GM23248 (cell line): ENCODE data around the gene ALG9. TPM values are rescaled to one million over a fixed set of nuclear protein-coding genes. Genes with fewer than 3 reads are reported as not detected.

Experiments
- DNase-seq: peaks from one replicate; pipeline ENCODE4 v3.0.0-alpha.2; 2015
- H2AFZ ChIP-seq: fragments of 200-600 bp; sonication (generic); 2 replicates; pipeline ENCODE4 v1.6.1; 2016; ENCODE audit warnings: antibody characterized with exemption
- H3F3A ChIP-seq: fragments of 200-600 bp; sonication (generic); 2 replicates; pipeline ENCODE4 v1.6.1; 2016; ENCODE audit warnings: mild to moderate bottlenecking, antibody characterized with exemption, mixed run types; ENCODE audit not compliant: insufficient read depth
- H3K27ac ChIP-seq: fragments of 200-600 bp; sonication (generic); 2 replicates; pipeline ENCODE4 v1.5.1; 2016; ENCODE audit warnings: mild to moderate bottlenecking
- H3K27me3 ChIP-seq: fragments of 200-600 bp; sonication (generic); replicated peaks from 2 replicates; pipeline ENCODE4 v1.6.1; 2016; ENCODE audit warnings: mild to moderate bottlenecking; ENCODE audit not compliant: insufficient read depth
- H3K36me3 ChIP-seq: fragments of 200-600 bp; sonication (generic); 2 replicates; pipeline ENCODE4 v1.6.1; 2016; ENCODE audit warnings: low read depth, mild to moderate bottlenecking
- H3K4me1 ChIP-seq: fragments of 200-600 bp; sonication (generic); 2 replicates; pipeline ENCODE4 v1.6.1; 2016; ENCODE audit warnings: mild to moderate bottlenecking; ENCODE audit not compliant: insufficient read depth
- H3K4me2 ChIP-seq: fragments of 200-600 bp; sonication (generic); one replicate; pipeline ENCODE4 v1.6.1; 2016; ENCODE audit warnings: mild to moderate bottlenecking; ENCODE audit not compliant: unreplicated experiment
- H3K4me3 ChIP-seq: fragments of 200-600 bp; sonication (generic); 2 replicates; pipeline ENCODE4 v1.5.1; 2016; ENCODE audit warnings: mild to moderate bottlenecking
- H3K79me2 ChIP-seq: fragments of 200-600 bp; sonication (generic); 2 replicates; pipeline ENCODE4 v1.6.1; 2016; ENCODE audit warnings: mild to moderate bottlenecking; ENCODE audit not compliant: insufficient read depth
- H3K9ac ChIP-seq: fragments of 200-600 bp; sonication (generic); 2 replicates; pipeline ENCODE4 v1.6.1; 2016; ENCODE audit warnings: mild to moderate bottlenecking
- H3K9me2 ChIP-seq: fragments of 200-600 bp; sonication (generic); 2 replicates; pipeline ENCODE4 v1.6.1; 2016; ENCODE audit warnings: mixed run types, mild to moderate bottlenecking, moderate library complexity; ENCODE audit not compliant: insufficient read depth
- H3K9me3 ChIP-seq: fragments of 200-600 bp; sonication (generic); one replicate; pipeline ENCODE4 v1.6.1; 2017; ENCODE audit warnings: low read depth
- H4K20me1 ChIP-seq: fragments of 200-600 bp; sonication (generic); 2 replicates; pipeline ENCODE4 v1.6.0; 2016; ENCODE audit not compliant: insufficient read depth
- EZH2 ChIP-seq: fragments of 200-600 bp; sonication (generic); IDR thresholded peaks from 2 replicates; pipeline ENCODE4 v1.6.1; 2018; ENCODE audit warnings: antibody characterized with exemption, mild to moderate bottlenecking; ENCODE audit not compliant: insufficient read depth, poor library complexity, severe bottlenecking
- EZH2phosphoT487 ChIP-seq: fragments of 200-600 bp; sonication (generic); IDR thresholded peaks from 2 replicates; pipeline ENCODE4 v1.6.1; 2018; ENCODE audit warnings: antibody characterized with exemption, moderate library complexity, mild to moderate bottlenecking, low read depth; ENCODE audit not compliant: insufficient read depth
- WGBS, 2 experiments: methylation state at CpG; one replicate each; pipeline ENCODE4 v1.1.6; 2015 to 2017; ENCODE audit warnings: low lambda C conversion rate in 2 of 2, low coverage in 1 of 2; ENCODE audit errors: missing lambda C conversion rate in 2 of 2; 5-methylcytosine and 5-hydroxymethylcytosine counted together
- in situ Hi-C: fragments of 300-500 bp; cut with MboI; formaldehyde crosslinking; loops from 2 replicates; pipeline ENCODE4 v1.15.0; 2020
- polyA plus RNA-seq: library from polyadenylated mRNA; unstranded; fragments of >200 nt; fragmentation: Nextera tagmentation; extraction: Ambion mirVana; gene quantifications from 2 replicates; pipeline ENCODE4 v1.2.1, GENCODE V29; 2016
- total RNA-seq: library from RNA; depleted of rRNA; stranded (reverse); fragments of >200 nt; shearing (Covaris generic); gene quantifications from 2 replicates; pipeline ENCODE4 v1.2.3, GENCODE V29; 2014

ALG9 gene
- total and polyA plus RNA-seq, 2 experiments from 2014 or later = 24.5 to 36.3 TPM

- H2AFZ ChIP-seq = no peak overlapping the region
- H3K4me2 ChIP-seq = peak overlapping the region; percentile 22
- no peak overlapping the region for H3K4me3 ChIP-seq
- H4K20me1 ChIP-seq = no peaks in the 10 kb centered on the region
- no peaks in the 10 kb centered on the region for H3K27me3 ChIP-seq
- peaks cover 66% of the 10 kb centered on the region for H3F3A ChIP-seq
- H3K79me2 ChIP-seq = no peaks in the 10 kb centered on the region
- peaks cover 58% of the 10 kb centered on the region for H3K4me1 ChIP-seq
- no peak for TF ChIP-seq EZH2phosphoT487
- no peak for TF ChIP-seq EZH2
- peak overlapping the region; percentile 87 for H3K27ac ChIP-seq
- peak; percentile 93 for DNase-seq
- in situ Hi-C loops = no loop called here
- no peaks in the 10 kb centered on the region for H3K9me3 ChIP-seq
- H3K9me2 ChIP-seq = no peaks in the 10 kb centered on the region
- H3K36me3 ChIP-seq = no peaks in the 10 kb centered on the region
- H3K9ac ChIP-seq = peak overlapping the region; percentile 44
- 61 to 63% methylated on average over 7 of the region's 7 CpGs for WGBS, 2 experiments
Measured at GRCh38 chr11:111795334-111795985, 75.9 kb downstream of the ALG9 start.

- Histone ChIP-seq H3K4me3 (peak overlapping the region; percentile 2), H2AFZ (no peak overlapping the region), H4K20me1 (no peaks in the 10 kb centered on the region), H3K4me2 (peak overlapping the region; percentile 7), H3F3A (peaks cover 64% of the 10 kb centered on the region), H3K79me2 (no peaks in the 10 kb centered on the region), H3K9me3 (no peaks in the 10 kb centered on the region), H3K36me3 (no peaks in the 10 kb centered on the region), H3K27ac (peak overlapping the region; percentile 87), H3K9ac (peak overlapping the region; percentile 55), H3K27me3 (no peaks in the 10 kb centered on the region), H3K9me2 (no peaks in the 10 kb centered on the region), H3K4me1 (peaks cover 58% of the 10 kb centered on the region)
- WGBS, 2 experiments = 1 to 2% methylated on average over 5 of the region's 5 CpGs
- DNase-seq = peak; percentile 97
- in situ Hi-C loops = no loop called here
- TF ChIP-seq EZH2 (no peak), EZH2phosphoT487 (no peak)
Measured at GRCh38 chr11:111793863-111794262, 77.5 kb downstream of the ALG9 start.

DNA sequence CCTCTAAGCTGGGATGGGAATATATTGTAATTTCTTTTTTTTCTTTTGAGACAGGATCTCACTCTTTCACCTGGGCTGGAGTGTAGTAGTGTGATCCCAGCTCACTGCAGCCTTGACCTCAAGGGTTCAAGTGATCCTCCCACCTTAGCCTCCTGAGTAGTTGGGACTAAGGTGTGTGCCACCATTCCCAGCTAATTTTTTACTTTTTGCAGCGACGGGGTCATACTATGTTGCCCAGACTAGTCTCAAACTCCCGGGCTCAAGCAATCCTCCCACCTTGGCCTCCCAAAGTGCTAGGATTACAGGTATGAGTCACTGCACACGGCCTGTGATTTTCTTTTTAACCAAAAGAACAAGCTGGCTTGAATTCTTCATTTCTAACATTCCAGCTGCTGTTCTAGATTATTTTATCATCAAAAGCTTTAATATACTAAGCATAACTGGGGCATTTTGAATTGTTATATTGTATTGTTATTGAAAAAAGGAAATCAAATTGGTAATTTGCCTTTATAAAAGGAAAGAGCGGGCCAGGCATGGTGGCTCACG lies 78.4 kb downstream of the ALG9 start:
- Histone ChIP-seq H3K27ac (peak overlapping the region; percentile 87), H3F3A (peaks cover 55% of the 10 kb centered on the region), H4K20me1 (no peaks in the 10 kb centered on the region), H3K4me1 (peaks cover 53% of the 10 kb centered on the region), H3K9me2 (no peaks in the 10 kb centered on the region), H3K27me3 (no peaks in the 10 kb centered on the region), H3K9me3 (no peaks in the 10 kb centered on the region), H2AFZ (no peak overlapping the region), H3K4me2 (peak overlapping the region; percentile 33), H3K79me2 (no peaks in the 10 kb centered on the region), H3K9ac (peak overlapping the region; percentile 55), H3K4me3 (0 out of 2 replicates have a peak overlapping the region, but pooled peaks have one; percentile 2), H3K36me3 (no peaks in the 10 kb centered on the region)
- DNase-seq = peak; percentile 25
- TF ChIP-seq EZH2phosphoT487 = no peak
- no peak for TF ChIP-seq EZH2
- in situ Hi-C loops = no loop called here
- 68 to 70% methylated on average over 6 of the region's 6 CpGs for WGBS, 2 experiments

DNA sequence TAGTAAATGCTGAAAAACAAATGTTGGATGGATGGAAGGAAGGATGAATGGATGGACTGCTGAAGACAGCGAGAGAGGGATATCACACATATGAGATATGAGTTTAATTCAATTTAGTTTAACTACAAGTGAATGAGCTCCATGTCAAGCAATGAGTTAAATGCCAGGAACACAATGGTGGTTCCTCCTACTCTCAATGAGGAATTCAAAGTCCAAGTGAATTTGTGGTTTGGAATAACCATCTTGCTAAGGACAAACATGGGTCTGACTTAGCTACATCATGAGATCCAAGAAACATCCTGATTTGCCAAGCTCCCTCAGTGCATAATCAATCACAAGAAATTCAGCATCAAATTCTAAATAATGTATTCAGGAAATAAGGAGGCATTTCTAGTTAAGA lies 79.1 kb downstream of the ALG9 start:
- peaks cover 48% of the 10 kb centered on the region for H3F3A ChIP-seq
- no peaks in the 10 kb centered on the region for H4K20me1 ChIP-seq
- no peaks in the 10 kb centered on the region for H3K79me2 ChIP-seq
- TF ChIP-seq EZH2 (no peak), EZH2phosphoT487 (no peak)
- no peak overlapping the region for H2AFZ ChIP-seq
- WGBS, 2 experiments = 96 to 100% methylated on average over 1 of the region's 1 CpG
- H3K4me2 ChIP-seq = no peak overlapping the region
- in situ Hi-C loops = no loop called here
- no peak overlapping the region for H3K4me3 ChIP-seq
- H3K4me1 ChIP-seq = peaks cover 46% of the 10 kb centered on the region
- H3K27me3 ChIP-seq = no peaks in the 10 kb centered on the region
- H3K9ac ChIP-seq = no peak overlapping the region
- no peaks in the 10 kb centered on the region for H3K9me3 ChIP-seq
- no peak for DNase-seq
- H3K36me3 ChIP-seq = no peaks in the 10 kb centered on the region
- H3K9me2 ChIP-seq = no peaks in the 10 kb centered on the region
- H3K27ac ChIP-seq = 0 out of 2 replicates have a peak overlapping the region, but pooled peaks have one; percentile 87
